Endothelial cell of umbilical vein (primary cell): ENCODE measurements around the gene MDFI. TPM values are rescaled to one million over a fixed set of nuclear protein-coding genes. Genes with fewer than 3 reads are reported as not detected.

Experiments
- BruUV-seq: library from RNA; stranded (reverse); fragments of 400-500 nt; replicated peaks from 2 replicates; lab custom pipeline; 2021; lab: Mats Ljungman, UMichigan
- CTCF ChIA-PET: fragments of 300-600, 350-600 bp; sonication (Branson Sonifier 250); formaldehyde crosslinking; loops from one replicate; lab custom pipeline; 2021; ENCODE audit warnings: antibody characterized with exemption, inconsistent platforms; lab: Charles Lee
- POLR2A ChIA-PET: fragments of 300-600, 350-600 bp; sonication (Branson Sonifier 250); formaldehyde crosslinking; loops from one replicate; lab custom pipeline; 2021; ENCODE audit warnings: antibody characterized with exemption, inconsistent platforms; lab: Charles Lee
- DNase-seq: peaks from one replicate; pipeline ENCODE4 v3.0.0-alpha.2; 2011; ENCODE audit warnings: low read depth, low spot score
- FAIRE-seq: peaks from 2 replicates; lab custom pipeline; 2011; peaks lifted over from hg19 to GRCh38; lab: Jason Lieb, UNC
- H2AFZ ChIP-seq: 2 replicates; pipeline ENCODE4 v1.6.0; 2012; ENCODE audit warnings: low read depth, low read length, control low read depth, inconsistent platforms
- H3K27ac ChIP-seq: 2 replicates; pipeline ENCODE4 v1.5.1; 2011; ENCODE audit warnings: low read depth, mild to moderate bottlenecking, control low read depth, low read length, moderate library complexity; ENCODE audit not compliant: insufficient read depth
- H3K27me3 ChIP-seq, 2 experiments: 2 replicates each; pipeline versions ENCODE4 v1.6.0 to v1.6.1; 2011; ENCODE audit warnings: low read length in 2 of 2, mixed read lengths in 1 of 2; ENCODE audit not compliant: control insufficient read depth in 2 of 2, insufficient read depth in 2 of 2
- H3K36me3 ChIP-seq, 2 experiments: 2 replicates in 1 of 2; 3 replicates in 1 of 2; pipeline ENCODE4 v1.5.1; 2011; ENCODE audit warnings: low read length in 2 of 2, mild to moderate bottlenecking in 1 of 2, moderate library complexity in 1 of 2; ENCODE audit not compliant: control insufficient read depth in 2 of 2, insufficient read depth in 2 of 2; ENCODE audit errors: extremely low read depth in 1 of 2
- H3K4me1 ChIP-seq: 3 replicates; pipeline ENCODE4 v1.5.1; 2011; ENCODE audit warnings: mild to moderate bottlenecking, low read length; ENCODE audit not compliant: control insufficient read depth, insufficient read depth; ENCODE audit errors: extremely low read depth
- H3K4me2 ChIP-seq: 2 replicates; pipeline ENCODE4 v1.6.1; 2011; ENCODE audit warnings: low read length, control low read depth, mixed read lengths; ENCODE audit not compliant: insufficient read depth
- H3K4me3 ChIP-seq, 3 experiments: fragments of 200-600 bp in 1 of 3; sonication (generic), shearing (Covaris generic) in 1 of 3; replicated peaks in 1 of 3; 2 replicates each; pipeline ENCODE4 v1.5.1; 2011 to 2016; ENCODE audit warnings: control low read depth in 3 of 3, low read length in 3 of 3, mild to moderate bottlenecking in 2 of 3, inconsistent platforms in 1 of 3, low read depth in 1 of 3, moderate library complexity in 1 of 3; ENCODE audit not compliant: insufficient read depth in 1 of 3
- H3K79me2 ChIP-seq: 2 replicates; pipeline ENCODE4 v1.6.0; 2012; ENCODE audit warnings: low read length, inconsistent platforms; ENCODE audit not compliant: control insufficient read depth, insufficient read depth
- H3K9ac ChIP-seq: replicated peaks from 2 replicates; pipeline ENCODE3; 2011; ENCODE audit warnings: low read length, control low read depth; ENCODE audit not compliant: insufficient read depth; ENCODE audit errors: extremely low read depth
- H3K9me1 ChIP-seq: replicated peaks from 3 replicates; pipeline ENCODE4 v1.6.0; 2011; ENCODE audit warnings: mild to moderate bottlenecking, low read length; ENCODE audit not compliant: control insufficient read depth, insufficient read depth; ENCODE audit errors: extremely low read depth
- H3K9me3 ChIP-seq: replicated peaks from 2 replicates; pipeline ENCODE4 v1.5.1; 2012; ENCODE audit warnings: low read length, inconsistent platforms; ENCODE audit not compliant: control insufficient read depth, insufficient read depth
- H4K20me1 ChIP-seq: replicated peaks from 2 replicates; pipeline ENCODE3; 2011; ENCODE audit warnings: mild to moderate bottlenecking, low read length; ENCODE audit not compliant: control insufficient read depth, insufficient read depth; ENCODE audit errors: extremely low read depth
- EZH2 ChIP-seq: IDR thresholded peaks from 2 replicates; pipeline ENCODE4 v1.6.1; 2012; ENCODE audit warnings: borderline replicate concordance, low read depth, mild to moderate bottlenecking, moderate library complexity, low read length, inconsistent platforms; ENCODE audit not compliant: severe bottlenecking
- FOS ChIP-seq: IDR thresholded peaks from 2 replicates; pipeline ENCODE4 v1.6.1; 2011; ENCODE audit warnings: mild to moderate bottlenecking, low read length, moderate library complexity, borderline replicate concordance; ENCODE audit not compliant: insufficient read depth
- GATA2 ChIP-seq: IDR thresholded peaks from 2 replicates; pipeline ENCODE4 v1.7.0; 2011; ENCODE audit warnings: low read depth, mild to moderate bottlenecking, moderate library complexity, mixed read lengths, low read length; ENCODE audit not compliant: insufficient read length, insufficient read depth
- JUN ChIP-seq: IDR thresholded peaks from 2 replicates; pipeline ENCODE4 v1.6.1; 2011; ENCODE audit warnings: borderline replicate concordance, low read depth; ENCODE audit not compliant: insufficient read length, insufficient read depth
- MYC ChIP-seq: IDR thresholded peaks from one replicate; pipeline ENCODE4 v1.6.1; 2011; ENCODE audit warnings: mild to moderate bottlenecking, low read depth, low read length
- POLR2A ChIP-seq: IDR thresholded peaks from 2 replicates; pipeline ENCODE4 v1.6.1; 2012; ENCODE audit warnings: low read depth, mild to moderate bottlenecking, control low read depth, low read length
- POLR2AphosphoS5 ChIP-seq: IDR thresholded peaks from 2 replicates; pipeline ENCODE4 v1.6.1; 2012; ENCODE audit warnings: low read depth, mild to moderate bottlenecking, control low read depth, low read length, moderate library complexity; ENCODE audit not compliant: insufficient read depth
- dilution Hi-C: fragments of 300-500 bp; cut with MboI; formaldehyde crosslinking; loops from one replicate; pipeline ENCODE4 v1.15.0; 2019; ENCODE audit warnings: low sequenced_read_pairs; ENCODE audit not compliant: extremely low pct_ligation_motif_present
- intact Hi-C: fragments of 100-400 bp; cut with micrococcal nuclease; formaldehyde crosslinking; loops from one replicate; pipeline ENCODE4 v1.10.0; 2022
- polyA plus RNA-seq, 4 experiments: library from polyadenylated mRNA; depleted of rRNA in 3 of 4; stranded (reverse) in 3 of 4; unstranded in 1 of 4; fragments of >200 nt; gene quantifications; 2 replicates each; pipeline versions ENCODE4 v1.2.1 to v1.2.3, GENCODE V29; 2011 to 2012; ENCODE audit warnings: missing spikeins in 1 of 4
- total RNA-seq: library from RNA; stranded (reverse); gene quantifications from 2 replicates; pipeline ENCODE4 v1.2.3, GENCODE V29; 2021
- TF ChIP-seq, protein P1 (sequence below): IDR thresholded peaks from 2 replicates; pipeline ENCODE4 v1.6.1; 2011; ENCODE audit not compliant: insufficient read depth, insufficient read length
- TF ChIP-seq, protein P2 (sequence below), 2 donors: IDR thresholded peaks; 1 replicate in 1 of 2; 2 replicates in 1 of 2; pipeline ENCODE4 v1.5.1; 2011; ENCODE audit warnings: low read length in 2 of 2, mild to moderate bottlenecking in 2 of 2, moderate library complexity in 2 of 2, control low read depth in 1 of 2, inconsistent platforms in 1 of 2, low read depth in 1 of 2; ENCODE audit not compliant: insufficient read depth in 1 of 2; ENCODE audit errors: extremely low read depth in 1 of 2

Gene MDFI
- total and polyA plus RNA-seq, 2 donors (not counting 3 experiments of a cell fraction or from before 2014, with no cell fraction given) = 32.4 to 74.1 TPM

DNA sequence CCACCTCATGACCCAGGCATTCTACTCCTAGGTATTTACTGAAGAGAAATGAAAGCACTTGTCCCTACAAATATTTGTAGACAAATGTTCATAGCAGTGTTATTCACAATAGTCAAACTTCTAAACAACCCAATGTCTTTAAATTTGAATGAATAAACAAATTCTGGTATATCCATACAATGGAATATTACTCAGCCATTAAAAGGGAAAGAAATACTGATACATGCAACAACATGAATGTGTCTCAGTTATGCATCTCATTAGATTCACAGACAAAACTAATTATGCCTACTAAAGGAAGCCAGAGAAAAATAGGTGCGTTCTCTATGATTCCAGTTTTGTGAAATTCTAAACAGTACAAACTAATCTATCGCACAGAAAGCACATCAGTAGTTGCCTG is 30.7 kb downstream of the MDFI start:
- no TSS peak for BruUV-seq
- no peak overlapping the region for H3K27ac ChIP-seq
- no peaks in the 10 kb centered on the region for H3K9me3 ChIP-seq
- ChIA-PET POLR2A (no interaction called here), CTCF (no interaction called here)
- dilution Hi-C loops (no loop called here), intact Hi-C loops (no loop called here)
- no peak for DNase-seq
- TF ChIP-seq MYC = no peak
- TF ChIP-seq GATA2 = no peak
- no peak for TF ChIP-seq POLR2AphosphoS5
- TF ChIP-seq JUN = no peak
- TF ChIP-seq EZH2 = no peak
- H3K9ac ChIP-seq = no peak overlapping the region
- no peaks in the 10 kb centered on the region for H3K9me1 ChIP-seq
- H3K4me1 ChIP-seq = no peaks in the 10 kb centered on the region
- no peak overlapping the region for H2AFZ ChIP-seq
- no peak overlapping the region for H3K4me2 ChIP-seq
- no peaks in the 10 kb centered on the region for H3K79me2 ChIP-seq
- H3K36me3 ChIP-seq = no peaks in the 10 kb centered on the region
- no peak overlapping the region for H3K4me3 ChIP-seq
- H3K27me3 ChIP-seq = peaks cover 12 to 17% of the 10 kb centered on the region in 2 experiments
- H4K20me1 ChIP-seq = no peaks in the 10 kb centered on the region
- FAIRE-seq = no peak

- BruUV-seq = no TSS peak
- H3K4me1 ChIP-seq = no peaks in the 10 kb centered on the region
- no peaks in the 10 kb centered on the region for H3K9me3 ChIP-seq
- no peak overlapping the region for H3K27ac ChIP-seq
- no peak overlapping the region for H2AFZ ChIP-seq
- CTCF ChIA-PET = interaction anchor here (0.9 to 1.9 kb wide), 3 partner anchors 11 to 303 kb away, joined by 3 to 14 read pairs (median 4); no protein-coding TSS in a partner anchor
- no peaks in the 10 kb centered on the region for H3K36me3 ChIP-seq
- no peaks in the 10 kb centered on the region for H4K20me1 ChIP-seq
- H3K9me1 ChIP-seq = no peaks in the 10 kb centered on the region
- TF ChIP-seq EZH2 = no peak
- TF ChIP-seq MYC = no peak
- TF ChIP-seq GATA2 = no peak
- TF ChIP-seq, protein P1, sequence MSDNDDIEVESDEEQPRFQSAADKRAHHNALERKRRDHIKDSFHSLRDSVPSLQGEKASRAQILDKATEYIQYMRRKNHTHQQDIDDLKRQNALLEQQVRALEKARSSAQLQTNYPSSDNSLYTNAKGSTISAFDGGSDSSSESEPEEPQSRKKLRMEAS = no peak
- no peak for TF ChIP-seq POLR2AphosphoS5
- no peak for TF ChIP-seq POLR2A
- TF ChIP-seq JUN = no peak
- TF ChIP-seq FOS = no peak
- TF ChIP-seq, protein P2, sequence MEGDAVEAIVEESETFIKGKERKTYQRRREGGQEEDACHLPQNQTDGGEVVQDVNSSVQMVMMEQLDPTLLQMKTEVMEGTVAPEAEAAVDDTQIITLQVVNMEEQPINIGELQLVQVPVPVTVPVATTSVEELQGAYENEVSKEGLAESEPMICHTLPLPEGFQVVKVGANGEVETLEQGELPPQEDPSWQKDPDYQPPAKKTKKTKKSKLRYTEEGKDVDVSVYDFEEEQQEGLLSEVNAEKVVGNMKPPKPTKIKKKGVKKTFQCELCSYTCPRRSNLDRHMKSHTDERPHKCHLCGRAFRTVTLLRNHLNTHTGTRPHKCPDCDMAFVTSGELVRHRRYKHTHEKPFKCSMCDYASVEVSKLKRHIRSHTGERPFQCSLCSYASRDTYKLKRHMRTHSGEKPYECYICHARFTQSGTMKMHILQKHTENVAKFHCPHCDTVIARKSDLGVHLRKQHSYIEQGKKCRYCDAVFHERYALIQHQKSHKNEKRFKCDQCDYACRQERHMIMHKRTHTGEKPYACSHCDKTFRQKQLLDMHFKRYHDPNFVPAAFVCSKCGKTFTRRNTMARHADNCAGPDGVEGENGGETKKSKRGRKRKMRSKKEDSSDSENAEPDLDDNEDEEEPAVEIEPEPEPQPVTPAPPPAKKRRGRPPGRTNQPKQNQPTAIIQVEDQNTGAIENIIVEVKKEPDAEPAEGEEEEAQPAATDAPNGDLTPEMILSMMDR (IDR thresholded peaks at IDR 0.05; ENCODE audit: extremely low read depth in 1 of 2, insufficient read depth in 1 of 2, low read depth in 1 of 2, low read length in 2 of 2) = no peak
- H3K79me2 ChIP-seq = no peaks in the 10 kb centered on the region
- FAIRE-seq (no peak), DNase-seq (no peak)
- H3K9ac ChIP-seq = no peak overlapping the region
- dilution Hi-C loops (no loop called here), intact Hi-C loops (no loop called here)
- POLR2A ChIA-PET = no interaction called here
- H3K27me3 ChIP-seq = peaks cover 8 to 17% of the 10 kb centered on the region in 2 experiments
- no peak overlapping the region for H3K4me3 ChIP-seq
- no peak overlapping the region for H3K4me2 ChIP-seq
Observed at GRCh38 chr6:41670703-41671360, 32.6 kb downstream of the MDFI start.
